Amygdala (tissue), 56 donors: Measurements from ENCODE around the gene KSR1.
"Not testable (repeated sequence)": the region's sequence is repeated elsewhere in the genome, so short reads cannot be mapped to it uniquely, and the experiment has no call there.

ENCODE experiments used
- DNase-seq, 56 donors: peaks; one replicate each; lab custom pipeline; 2025; lab: John Stamatoyannopoulos, UW

Gene KSR1

DNA sequence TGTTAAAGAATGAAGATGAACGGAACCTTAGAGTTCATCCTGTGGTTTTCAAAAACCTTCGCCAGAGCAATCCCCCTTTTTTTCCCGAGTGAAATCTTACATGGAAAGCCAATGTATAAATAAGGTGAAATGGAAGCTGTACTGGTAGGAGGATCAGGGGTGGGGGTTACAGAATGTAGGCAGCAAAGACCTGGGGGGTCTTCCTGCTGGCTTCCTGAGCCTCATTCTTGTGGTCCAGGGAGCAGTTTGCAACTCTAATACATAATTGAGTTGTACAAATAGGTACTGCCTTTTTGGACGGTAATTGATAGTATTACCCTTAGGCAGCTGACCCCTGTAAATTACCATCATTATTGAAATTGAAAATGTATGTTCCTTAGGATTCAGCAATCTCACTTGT lies 34.1 kb downstream of the KSR1 start:
- DNase-seq = no peak

- DNase-seq = peak in 16 of 56 donors; percentile 11 to 55 (median 26)
These were observed 35.5 kb downstream of the KSR1 start for GRCh38 chr17:27491713-27492190.

DNA sequence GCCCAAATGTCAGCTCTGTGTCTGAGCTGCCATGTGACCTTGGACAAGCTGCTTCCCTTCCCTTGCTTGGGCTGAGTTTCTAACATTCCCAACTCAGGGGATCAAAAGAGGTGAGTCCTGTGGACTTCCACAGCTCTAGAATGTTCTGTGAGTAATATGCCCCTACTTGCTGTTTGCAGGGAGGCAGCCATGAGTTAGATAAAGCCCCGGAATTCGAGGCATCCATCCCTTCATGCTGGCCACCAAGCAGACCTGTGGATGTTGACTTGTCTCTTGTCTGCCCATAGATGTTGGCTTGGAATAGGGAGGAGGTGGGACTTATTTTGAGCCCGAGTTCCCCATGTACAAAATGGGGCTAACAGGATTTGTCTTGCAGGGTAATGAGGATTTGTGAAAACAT lies 36.2 kb downstream of the KSR1 start:
- no peak for DNase-seq

DNA sequence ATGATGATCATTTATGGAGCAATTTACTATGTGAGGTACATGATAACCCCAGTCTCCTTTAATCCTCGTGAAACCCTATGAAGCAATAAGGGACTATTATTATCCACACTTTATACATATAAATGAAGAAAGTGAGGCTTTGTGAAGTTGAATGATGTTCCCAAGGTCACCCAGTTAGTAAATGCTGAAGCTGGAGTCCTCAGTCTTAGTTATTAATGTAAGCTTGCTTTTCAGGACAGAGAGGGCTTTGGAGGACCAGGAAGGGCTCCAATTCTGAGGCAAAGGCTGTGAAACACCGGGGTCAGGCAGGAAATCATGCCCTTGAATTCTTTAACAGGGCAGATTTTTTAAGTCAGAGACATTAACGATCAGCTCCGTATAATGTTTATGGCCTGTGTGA lies 36.8 kb downstream of the KSR1 start:
- no peak for DNase-seq

DNA sequence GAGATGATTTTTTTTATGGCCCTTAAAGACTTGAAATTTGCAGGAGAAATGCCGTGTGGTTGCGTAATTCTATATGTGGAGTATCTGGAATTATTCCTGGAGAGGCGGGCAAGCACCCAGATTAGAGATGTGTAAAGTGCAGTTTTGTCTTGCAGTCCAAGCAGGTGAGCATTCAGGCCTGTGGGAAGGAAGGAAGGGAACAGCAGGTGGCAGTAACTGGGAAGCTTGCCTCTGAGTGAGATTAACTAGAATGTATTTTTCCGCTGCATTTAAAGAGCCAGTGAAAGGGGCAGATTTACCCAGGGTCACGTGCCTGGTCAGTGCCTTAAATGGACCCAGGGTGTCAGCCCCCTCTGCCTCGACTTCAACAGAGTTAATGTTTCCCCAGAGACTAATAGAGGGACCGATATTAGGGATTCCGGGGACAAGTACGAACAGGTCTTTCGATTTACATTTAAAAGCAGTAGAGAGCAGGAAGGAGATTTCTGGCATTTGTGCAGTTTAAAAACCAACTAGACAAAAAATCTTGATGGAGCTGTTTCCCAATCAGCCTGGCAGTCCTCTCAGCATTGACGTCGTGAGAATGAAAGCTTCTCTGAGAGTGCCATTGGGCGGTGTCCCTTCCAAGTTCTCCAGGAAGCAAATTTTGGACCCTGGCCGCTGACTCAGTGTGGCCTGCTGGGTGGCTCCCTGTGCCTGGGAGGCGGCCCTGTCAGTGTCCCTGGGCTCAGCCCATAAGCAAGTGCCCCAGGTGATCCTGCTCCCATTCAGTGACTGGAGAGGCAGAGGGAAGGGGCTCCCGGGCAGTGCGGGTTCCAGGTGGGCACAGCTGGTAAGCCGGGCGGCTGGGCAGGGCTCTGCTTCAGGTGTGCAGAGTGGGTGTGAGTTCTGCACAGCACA lies 38.2 kb downstream of the KSR1 start:
- DNase-seq = peak in 25 of 56 donors; percentile 5 to 71 (median 38)

DNA sequence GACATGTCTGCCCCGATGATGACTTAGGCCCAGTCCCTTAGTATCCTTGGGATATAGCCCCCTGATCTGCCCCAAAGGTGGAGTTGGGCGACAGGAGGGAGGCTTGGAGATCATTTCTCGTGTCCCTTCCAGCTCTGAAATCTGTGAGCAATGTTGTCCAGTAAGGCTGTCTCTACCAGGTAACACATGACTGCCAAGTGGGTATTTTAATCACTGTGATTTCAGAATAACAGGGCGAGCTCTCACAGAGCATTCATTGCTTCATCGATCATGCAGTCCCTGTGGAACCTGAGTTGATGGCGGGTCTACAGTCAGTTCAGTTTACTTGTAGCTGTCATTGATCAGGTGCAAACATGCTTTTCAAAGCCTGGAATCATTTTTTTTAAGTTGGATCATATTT lies 39.2 kb downstream of the KSR1 start:
- no peak for DNase-seq

DNA sequence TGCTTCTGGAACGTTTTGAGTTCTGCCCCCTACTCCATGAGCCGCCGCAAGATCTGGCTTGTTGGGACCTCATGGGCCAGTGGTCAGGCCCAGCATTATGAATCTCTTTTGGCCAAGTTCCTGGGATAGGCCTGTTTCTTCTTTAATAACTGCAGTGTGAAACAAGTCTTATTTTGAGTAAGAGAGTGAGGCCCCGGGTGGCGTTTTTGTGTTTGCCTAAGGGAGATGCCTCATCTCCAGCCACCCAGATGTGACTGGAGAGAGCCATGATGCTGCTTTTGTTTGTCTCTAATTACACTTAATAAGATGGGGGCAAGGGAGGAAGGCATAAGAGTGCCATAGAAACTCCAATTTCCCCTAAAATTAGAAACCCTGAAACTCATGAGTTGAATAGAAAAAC lies 39.8 kb downstream of the KSR1 start:
- no peak for DNase-seq

DNA sequence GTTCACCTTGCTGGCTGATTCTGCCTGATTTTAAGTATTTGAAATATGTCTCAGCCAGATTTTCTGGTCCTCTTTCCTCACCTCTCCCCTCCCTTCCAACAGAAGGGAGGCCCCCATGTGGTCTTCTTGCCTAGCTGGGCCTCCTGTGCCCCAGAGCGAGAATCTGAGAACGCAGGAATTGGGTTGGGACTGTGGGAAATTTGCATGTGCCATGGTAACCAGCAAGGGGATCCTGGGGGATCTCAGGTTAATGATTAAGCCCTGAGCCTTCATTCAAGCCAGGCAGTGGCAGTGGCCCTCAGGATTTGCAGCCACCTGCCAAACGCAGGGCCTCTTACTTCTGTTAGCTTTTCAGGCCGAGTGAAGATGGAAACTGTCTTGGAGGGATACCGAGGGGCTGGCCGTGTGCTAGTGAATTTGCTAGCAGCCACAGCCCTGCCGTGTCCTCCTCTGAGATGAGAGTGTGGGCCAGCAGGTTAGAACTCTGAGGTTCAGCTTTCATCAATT lies 40.2 kb downstream of the KSR1 start:
- DNase-seq = no peak

DNA sequence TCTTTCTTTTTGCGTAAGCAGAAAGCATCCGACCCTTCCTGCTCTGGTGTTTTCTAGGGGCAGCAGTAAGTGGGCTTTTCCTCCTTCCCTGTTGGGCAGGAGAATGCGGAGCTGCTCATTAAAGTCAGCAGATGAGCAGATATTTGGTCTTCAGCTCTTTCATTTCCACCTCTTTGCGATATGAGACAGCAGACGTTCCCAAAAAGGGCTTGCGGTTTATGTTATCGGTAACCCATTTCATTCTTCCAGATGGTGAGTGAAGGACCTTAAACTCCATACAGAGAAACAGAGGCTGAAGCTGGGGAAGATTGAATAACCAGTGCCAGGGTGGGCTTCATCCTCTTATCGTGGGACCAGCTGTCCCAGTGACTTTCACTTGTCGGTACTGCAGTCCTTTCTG lies 40.7 kb downstream of the KSR1 start:
- DNase-seq = no peak

DNA sequence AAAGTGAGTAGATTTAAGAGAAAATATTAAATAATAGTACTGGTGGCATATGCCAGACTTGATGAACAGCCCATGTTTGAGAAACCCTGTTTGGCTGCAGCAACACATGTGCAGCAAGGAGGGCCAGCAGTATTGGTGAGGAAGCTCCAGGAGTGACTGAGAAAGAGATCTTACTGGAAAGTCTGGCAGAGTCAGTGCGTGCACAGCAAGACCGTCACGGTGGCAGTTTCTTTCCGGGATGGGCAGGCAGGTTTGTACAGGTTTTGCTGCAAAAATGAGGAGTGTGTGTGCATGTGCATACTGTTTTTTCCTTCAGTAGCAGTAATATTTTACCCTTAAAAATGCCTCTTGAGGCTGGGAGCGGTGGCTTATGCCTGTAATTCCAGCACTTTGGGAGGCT lies 41.4 kb downstream of the KSR1 start:
- DNase-seq = no peak

DNA sequence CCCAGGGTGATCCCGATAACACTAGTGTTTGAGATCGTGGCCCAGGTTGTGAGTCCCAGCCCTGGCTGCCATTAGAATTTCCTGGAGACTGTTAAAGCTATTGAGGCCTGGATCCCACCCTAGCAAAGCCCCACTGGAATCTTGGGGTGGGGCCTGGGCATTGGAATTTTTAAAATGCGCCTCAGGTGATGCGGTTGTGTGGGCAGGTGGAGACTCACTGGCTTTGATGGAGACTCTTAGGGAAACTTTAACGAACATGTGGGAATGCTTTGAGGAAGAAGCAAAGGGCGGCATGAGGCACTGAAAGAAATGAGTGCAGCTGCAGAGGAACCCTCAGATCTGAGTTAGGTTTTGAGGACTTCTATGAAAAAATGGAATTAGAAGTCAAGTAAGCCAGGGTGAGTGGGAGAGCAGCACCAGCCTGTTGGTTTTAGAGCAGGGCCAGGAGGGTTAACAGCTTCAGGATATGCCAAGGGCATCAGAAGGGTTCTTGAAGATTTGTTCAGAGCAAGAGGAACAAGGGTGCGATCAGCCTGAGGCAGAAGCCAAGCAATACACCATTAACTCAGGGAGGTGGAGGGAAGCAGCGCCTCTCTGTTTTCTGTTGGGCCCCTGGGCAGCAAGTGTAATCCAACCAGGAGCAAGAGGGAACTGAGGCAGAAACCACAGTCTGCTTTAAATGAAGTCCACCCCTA lies 42.5 kb downstream of the KSR1 start:
- no peak for DNase-seq

DNA sequence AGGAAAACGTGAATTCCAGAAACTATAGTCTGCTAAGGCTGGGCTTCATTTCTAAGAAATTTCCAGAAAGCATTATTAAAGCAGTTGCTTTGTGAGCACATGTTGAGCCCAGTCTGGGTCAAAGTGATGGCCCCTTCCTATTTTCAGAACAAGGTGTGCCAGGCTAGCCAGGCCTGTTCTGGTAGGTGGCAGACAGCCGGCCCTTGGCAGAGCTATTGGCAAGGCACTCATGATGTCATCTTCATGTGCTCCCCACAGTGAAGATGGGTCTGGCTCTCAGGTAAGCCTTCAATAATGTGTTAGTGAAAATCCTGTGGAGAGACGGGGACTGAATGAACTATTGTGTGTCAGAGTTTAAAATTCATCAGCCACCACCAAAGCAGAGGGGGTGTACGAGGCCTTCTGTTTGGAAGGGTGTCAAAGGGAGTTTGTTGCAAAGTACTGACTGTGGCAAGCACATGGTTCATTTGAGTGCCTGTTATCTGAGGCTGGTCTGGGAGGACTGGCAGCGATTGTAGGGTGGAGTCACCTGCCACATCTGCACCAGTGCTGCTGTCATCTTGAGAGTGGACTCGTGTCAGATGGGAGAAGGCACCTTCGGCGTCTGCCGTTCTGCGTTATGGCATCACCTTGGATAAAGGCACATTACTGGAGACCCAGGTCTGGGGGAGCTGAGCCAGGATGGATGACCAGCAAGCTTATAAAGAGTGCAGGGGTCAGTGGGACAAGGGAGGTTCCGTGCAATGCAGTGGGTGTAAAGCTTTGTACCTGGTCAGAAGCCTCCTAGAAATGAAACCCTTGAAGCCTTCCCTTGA lies 43.4 kb downstream of the KSR1 start:
- DNase-seq = peak in 10 of 56 donors; percentile 13 to 75 (median 45)

- not testable (repeated sequence) for DNase-seq
These were observed 45.1 kb downstream of the KSR1 start for GRCh38 chr17:27501338-27501737.

- DNase-seq = peak in 19 of 56 donors; percentile 24 to 68 (median 47)
These were observed 46.5 kb downstream of the KSR1 start for GRCh38 chr17:27502526-27503324.

GRCh38 chr17:27503611-27504010 lies 47.4 kb downstream of the KSR1 start:
- no peak for DNase-seq

DNA sequence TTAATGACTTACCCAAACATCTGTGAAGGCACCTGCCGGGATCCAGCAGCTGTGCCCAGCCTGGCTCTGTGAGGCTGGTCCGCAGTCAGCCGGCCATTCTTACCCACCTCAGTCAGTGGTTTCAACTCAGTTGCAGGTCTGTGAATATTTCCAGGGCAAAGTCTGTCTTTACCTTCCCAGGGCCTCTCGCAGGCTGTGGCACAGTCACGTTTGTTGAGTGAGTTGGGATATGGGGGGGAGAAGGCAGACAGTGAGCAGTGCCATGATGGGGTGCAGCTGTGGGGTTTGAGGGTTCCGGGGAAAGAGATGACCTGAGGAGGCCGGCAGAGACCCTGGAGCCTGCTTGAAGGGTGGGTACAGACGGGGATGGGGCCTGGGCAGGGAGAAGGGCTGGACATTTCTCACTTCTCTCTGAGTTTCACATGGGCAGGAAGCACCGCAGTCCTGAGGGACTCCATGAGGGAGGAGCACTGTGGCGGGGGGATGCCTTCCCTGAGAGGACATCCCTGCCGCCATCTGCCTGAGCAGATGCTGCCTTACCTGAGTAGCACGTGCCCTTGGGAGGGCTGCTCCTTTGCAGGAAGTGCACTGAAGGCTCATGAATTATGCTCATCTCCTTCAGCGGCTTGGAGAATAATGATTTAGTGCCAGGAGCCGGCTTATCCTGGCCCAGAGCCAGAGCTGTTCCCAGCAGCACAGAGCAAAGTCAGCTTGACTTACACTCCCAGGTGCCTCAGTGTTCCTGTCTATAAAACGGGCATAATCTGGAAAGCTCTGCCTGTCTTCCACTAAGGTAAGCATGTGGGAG lies 48.1 kb downstream of the KSR1 start:
- peak in 4 of 56 donors; percentile 21 to 34 (median 22) for DNase-seq

- no peak for DNase-seq
These were observed 50.3 kb downstream of the KSR1 start for GRCh38 chr17:27506348-27507218.
